GM19035 (cell line): ENCODE measurements around the gene GNG7.

ENCODE experiments used
- ATAC-seq: cut with Tn5 transposase; IDR thresholded peaks from one replicate; pipeline ENCODE4 v1.9.1; 2021; ENCODE audit not compliant: unreplicated experiment

GNG7 gene

GRCh38 chr19:2726904-2727639, 24.6 kb upstream of the GNG7 start:
- no peak for ATAC-seq

DNA sequence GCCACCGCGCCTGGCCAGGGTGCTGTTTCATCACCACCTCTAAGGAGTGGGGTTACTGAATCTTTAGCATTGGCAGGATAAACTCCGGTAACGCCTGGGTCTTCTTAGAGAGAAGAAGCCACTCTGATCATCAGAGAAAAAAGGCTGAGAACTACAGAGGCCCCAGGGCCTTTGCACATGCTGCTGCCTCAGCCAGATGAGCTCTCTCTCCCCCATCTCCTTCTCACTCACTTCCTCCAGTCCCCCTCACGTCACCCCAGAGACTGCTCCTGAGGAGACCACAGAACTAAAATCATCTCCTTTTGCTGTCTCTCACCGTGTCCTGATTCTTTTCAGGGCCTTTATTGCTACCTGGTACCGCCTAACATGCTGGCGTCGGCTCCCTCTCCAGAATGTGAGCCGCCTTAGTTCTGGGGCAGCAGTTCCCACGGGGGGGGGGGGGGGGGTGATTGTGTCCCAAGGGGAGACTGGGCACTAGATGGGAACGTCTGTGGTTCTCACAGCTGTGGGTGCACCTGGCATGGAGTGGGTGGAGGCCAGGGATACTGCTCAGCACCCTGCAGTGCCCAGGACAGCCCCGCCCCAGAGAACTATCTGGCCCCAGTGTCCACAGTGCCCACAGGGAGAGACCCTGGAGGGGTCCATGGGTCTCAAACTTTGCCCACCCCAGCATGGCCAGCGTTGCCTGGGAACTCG, 23.8 kb upstream of the GNG7 start:
- no peak for ATAC-seq

GRCh38 chr19:2724148-2724557, 21.7 kb upstream of the GNG7 start:
- no peak for ATAC-seq

- no peak for ATAC-seq
These were observed 21.3 kb upstream of the GNG7 start for GRCh38 chr19:2723747-2724146.

DNA sequence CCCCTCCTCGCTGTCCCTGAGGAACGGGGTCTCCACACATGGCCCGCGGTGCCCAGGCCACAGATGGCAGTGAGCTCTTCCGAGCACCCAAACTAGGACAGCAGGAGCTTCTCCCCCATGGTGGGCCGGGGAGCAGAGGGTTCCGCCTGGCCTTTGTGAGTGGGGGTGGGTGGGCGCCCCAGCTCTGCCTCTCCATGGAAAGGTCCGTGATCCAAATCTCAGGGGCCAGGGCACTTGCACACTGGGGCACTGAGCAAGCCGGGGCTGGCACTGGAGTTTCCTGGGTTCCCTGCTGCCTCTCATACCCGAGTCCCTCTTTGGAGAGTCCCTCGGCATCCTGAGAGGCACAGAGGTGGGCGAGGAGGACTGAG, 20.8 kb upstream of the GNG7 start:
- no peak for ATAC-seq

DNA sequence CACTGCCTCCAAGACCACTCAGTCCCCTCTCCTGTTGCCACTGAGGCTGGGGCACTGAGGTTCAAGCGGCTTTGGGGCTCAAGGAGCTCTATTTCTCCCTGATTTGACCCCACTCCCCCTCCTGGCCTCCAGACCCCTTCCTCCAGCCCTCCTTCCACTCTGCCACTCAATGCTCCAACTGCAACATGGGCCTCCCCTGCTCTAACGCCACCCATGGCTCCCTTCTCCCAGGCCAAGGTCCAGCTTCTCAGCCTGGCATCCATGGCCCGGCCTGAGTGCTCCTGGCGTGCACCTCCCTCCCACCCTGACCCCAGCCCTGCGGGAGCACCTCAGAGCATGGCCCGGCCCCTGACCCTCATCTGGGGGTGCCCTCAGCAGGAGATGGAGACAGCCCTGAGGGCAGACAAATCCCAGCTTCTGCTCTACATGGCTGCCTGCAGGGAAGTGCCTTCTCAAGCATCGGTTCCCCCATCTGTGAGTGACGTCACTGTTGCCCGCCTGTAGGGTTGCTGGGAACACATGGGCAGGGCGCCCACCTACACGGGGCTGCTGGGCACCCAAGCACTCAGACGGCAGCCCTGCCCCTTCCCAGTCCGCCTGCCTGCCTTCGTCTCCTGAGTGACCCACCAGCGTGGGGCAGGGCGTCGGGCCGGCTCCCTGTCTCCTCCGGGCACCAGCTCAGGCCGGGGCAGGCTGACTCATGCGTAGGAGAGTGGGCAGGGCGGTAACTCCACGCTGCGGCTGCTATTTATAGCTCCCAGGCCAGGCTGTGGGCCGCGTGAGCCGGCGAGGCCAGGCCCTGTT, 20.2 kb upstream of the GNG7 start:
- ATAC-seq = no peak

DNA sequence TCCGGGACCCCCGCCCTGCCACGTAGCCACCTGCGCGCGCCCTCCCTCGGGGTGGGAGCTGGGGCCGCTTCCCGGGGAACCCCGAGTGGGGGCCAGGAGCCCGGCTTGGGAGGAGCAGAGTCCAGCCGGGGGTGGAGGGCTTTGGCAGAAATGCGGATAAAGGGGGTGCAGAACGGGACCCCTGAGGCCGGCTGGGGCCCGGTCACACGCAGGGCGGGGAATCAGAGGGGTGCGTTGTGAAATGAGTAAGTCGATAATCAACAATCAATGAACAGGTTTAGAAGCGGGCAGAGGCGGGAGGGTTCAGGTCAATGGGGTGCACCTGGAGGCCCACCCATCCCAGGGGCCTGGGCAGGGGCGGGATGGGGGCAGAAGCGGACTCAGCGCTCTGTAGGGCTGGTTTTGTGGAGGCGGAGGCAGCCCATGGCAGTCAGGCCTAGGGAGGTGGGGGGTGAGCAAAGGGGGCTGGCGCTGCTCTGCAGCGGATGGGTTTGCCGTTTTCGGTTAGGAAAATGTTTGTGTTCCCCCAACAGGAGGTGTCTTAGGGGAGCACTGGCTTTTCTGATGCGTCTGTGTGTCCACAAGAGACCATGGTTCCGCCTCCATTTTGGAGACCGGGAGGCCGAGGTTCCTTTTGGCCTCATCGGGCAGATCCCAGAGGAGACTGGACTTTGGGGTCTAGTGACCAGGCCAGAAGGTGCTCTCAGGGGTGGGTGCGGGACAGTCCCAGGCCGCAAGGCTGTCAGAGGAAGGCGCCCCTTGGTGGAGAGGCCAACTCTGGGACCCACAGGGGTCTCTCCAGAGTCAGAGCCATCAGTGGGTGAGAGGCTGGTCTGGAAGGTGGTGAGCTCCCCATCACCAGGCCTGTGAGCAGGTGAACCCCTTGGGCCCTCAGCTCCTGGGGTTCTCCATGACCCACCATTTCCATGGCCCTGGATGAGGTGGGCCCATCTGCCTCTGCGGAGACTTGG, 19.4 kb upstream of the GNG7 start:
- no peak for ATAC-seq

GRCh38 chr19:2720777-2721569, 18.5 kb upstream of the GNG7 start, which contains the start of gene DIRAS1:
Gene DIRAS1, minus strand, starts transcription at chr19:2721372. Its CDS starts 3,566 bp downstream, at chr19:2717806.
- ATAC-seq = no peak

- no peak for ATAC-seq
These were observed 17.7 kb upstream of the GNG7 start for GRCh38 chr19:2719920-2720776.

- ATAC-seq = no peak
These were observed 16.8 kb upstream of the GNG7 start for GRCh38 chr19:2719232-2719735.

GRCh38 chr19:2717638-2718541, 15.4 kb upstream of the GNG7 start:
- ATAC-seq = no peak

DNA sequence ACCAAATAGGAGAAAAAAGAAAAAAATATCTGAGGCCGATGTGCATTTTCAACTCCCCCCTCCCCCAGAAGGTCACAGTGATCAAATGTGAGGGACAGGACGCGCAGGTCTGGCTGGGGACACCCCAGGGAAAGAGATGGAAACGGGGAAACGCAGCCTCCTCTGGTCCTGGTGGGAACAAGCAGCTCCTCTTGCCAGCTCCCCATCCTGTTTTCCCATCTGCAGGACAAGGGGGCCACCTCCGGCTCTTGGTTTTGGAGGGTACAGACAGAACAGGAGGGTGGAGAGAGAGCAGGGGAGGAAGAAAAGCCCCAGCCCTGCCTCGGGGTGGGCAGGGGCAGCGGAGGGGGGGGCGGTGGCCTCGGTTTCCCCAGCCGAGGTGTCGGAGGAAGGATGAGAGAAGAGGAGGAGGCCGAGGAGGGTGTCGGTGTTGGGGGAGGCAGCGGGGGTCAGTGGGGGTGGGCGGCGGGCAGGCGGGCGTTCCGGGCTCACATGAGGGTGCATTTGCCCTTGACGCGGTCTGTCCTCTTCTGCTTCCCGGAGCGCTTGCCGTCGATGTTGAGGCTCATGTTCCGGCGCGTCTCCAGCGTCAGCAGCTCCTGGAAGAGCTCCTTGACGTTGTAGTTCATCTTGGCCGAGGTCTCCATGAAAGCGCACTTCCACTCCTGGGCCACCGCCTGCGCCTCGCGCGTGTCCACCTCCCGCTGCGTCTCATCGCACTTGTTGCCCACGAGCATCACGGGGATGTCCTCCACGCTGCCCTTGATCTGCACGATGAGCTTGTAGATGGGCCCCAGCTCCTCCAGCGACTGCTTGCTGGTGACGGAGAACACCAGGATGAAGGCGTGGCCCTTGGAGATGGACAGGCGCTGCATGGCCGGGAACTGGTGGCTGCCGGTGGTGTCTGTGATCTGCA, 14.5 kb upstream of the GNG7 start:
- ATAC-seq = no peak

- no peak for ATAC-seq
These were observed 13.8 kb upstream of the GNG7 start for GRCh38 chr19:2716275-2716650.

GRCh38 chr19:2715470-2716274, 13.2 kb upstream of the GNG7 start:
- no peak for ATAC-seq

DNA sequence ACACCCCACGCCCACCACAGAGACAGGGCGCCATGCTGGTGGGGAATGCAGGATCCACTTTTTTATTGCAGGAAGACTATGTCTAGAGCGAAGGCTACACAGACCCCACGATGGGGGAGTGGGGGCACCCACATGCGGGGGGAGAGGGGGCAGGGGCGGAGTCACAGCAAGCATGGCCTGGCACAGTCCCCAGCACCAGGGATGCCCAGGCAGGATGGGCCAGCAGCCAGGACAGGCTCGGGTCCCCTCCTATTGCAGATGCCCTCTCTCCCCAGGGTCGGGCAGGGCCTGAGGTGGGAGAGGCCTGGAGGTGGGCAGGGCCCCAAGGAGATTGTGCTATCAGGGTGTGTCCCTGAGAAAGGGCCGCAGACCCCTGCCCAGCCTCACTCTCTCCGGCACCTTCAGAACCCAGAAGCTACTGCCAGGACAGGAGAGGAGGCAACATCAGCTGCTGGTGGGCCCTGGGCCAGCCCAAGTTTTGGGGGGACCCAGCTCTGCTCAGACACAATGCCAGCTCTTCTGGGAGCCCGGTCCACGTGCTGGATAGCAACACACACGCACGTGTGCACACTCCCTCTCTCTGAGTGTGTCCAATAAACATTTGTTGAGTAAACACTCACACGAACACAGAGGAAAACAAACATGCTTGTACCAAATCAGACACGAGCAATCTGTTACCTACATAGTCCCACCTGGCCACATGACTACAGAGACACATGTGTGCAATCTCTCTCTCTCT, 12.2 kb upstream of the GNG7 start:
- ATAC-seq = no peak
